ENCODE measurements around the gene PTGS1. TPM values are rescaled to one million over a fixed set of nuclear protein-coding genes. Genes with fewer than 3 reads are reported as not detected.

Gene PTGS1
- total RNA-seq, 1 donor from 2014 or later = 0.04 TPM

DNA sequence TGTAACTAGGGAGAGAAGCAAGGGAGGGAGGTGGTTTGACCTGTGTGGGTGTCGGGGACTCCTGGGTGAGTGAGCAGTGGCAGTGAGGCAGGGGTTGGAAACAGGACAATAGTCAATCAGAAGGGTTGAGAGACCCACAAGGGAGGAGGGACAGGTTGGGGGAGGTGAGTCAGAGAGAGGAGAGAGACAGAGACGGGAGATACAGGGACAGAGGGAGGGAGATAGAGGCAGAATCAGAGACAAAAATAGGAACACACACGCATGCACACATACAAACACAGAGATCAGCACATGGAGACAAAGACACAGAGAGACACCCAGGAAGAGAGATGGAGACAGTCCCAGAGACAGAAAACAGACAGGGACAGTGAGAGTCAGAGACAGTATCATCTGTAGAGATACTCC lies 39.3 kb upstream of the PTGS1 start:
- H3K27me3 ChIP-seq (ENCODE audit: control insufficient read depth, insufficient read depth, low read length) = peaks cover 3% of the 10 kb centered on the region
- TF ChIP-seq CTCF (IDR thresholded peaks at IDR 0.05; ENCODE audit: insufficient read depth, low read length, poor library complexity, severe bottlenecking) = no peak
- no peaks in the 10 kb centered on the region for H3K36me3 ChIP-seq (ENCODE audit: control insufficient read depth, insufficient read depth, low read length)
- no peak overlapping the region for H3K4me3 ChIP-seq (ENCODE audit: low read depth, low read length)
- no peak for DNase-seq (ENCODE audit: low read depth)

GRCh38 chr9:122332083-122332482 lies 38.7 kb upstream of the PTGS1 start:
- H3K36me3 ChIP-seq (ENCODE audit: control insufficient read depth, insufficient read depth, low read length) = no peaks in the 10 kb centered on the region
- no peak for TF ChIP-seq CTCF (IDR thresholded peaks at IDR 0.05; ENCODE audit: insufficient read depth, low read length, poor library complexity, severe bottlenecking)
- H3K4me3 ChIP-seq (ENCODE audit: low read depth, low read length) = no peak overlapping the region
- no peak for DNase-seq (ENCODE audit: low read depth)
- H3K27me3 ChIP-seq (ENCODE audit: control insufficient read depth, insufficient read depth, low read length) = peaks cover 9% of the 10 kb centered on the region

DNA sequence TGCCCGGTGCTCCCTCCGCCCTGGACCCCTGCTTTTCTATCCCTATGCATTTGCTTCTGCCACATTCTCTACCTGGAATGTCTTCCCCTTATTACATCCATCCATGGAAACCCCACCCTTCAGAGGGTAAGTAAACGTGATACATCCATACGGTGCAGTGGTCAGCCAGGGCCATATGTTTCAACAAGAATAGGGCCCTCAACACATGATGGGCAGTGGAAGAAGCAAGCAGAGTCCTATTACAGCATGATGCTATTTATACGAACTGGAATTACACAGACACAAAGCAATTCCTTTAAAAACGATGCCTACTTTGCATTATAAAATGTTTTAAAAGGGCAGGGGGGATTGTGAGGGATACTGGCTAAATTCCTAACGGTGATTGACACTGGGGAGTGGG lies 38.2 kb upstream of the PTGS1 start:
- Histone ChIP-seq H3K27me3 (ENCODE audit: control insufficient read depth, insufficient read depth, low read length) (peaks cover 14% of the 10 kb centered on the region), H3K36me3 (ENCODE audit: control insufficient read depth, insufficient read depth, low read length) (no peaks in the 10 kb centered on the region), H3K4me3 (ENCODE audit: low read depth, low read length) (no peak overlapping the region)
- no peak for TF ChIP-seq CTCF (IDR thresholded peaks at IDR 0.05; ENCODE audit: insufficient read depth, low read length, poor library complexity, severe bottlenecking)
- DNase-seq (ENCODE audit: low read depth) = no peak

GRCh38 chr9:122333169-122333808 lies 37.5 kb upstream of the PTGS1 start:
- TF ChIP-seq CTCF (IDR thresholded peaks at IDR 0.05; ENCODE audit: insufficient read depth, low read length, poor library complexity, severe bottlenecking) = no peak
- no peak overlapping the region for H3K4me3 ChIP-seq (ENCODE audit: low read depth, low read length)
- no peaks in the 10 kb centered on the region for H3K36me3 ChIP-seq (ENCODE audit: control insufficient read depth, insufficient read depth, low read length)
- no peak for DNase-seq (ENCODE audit: low read depth)
- peaks cover 21% of the 10 kb centered on the region for H3K27me3 ChIP-seq (ENCODE audit: control insufficient read depth, insufficient read depth, low read length)

DNA sequence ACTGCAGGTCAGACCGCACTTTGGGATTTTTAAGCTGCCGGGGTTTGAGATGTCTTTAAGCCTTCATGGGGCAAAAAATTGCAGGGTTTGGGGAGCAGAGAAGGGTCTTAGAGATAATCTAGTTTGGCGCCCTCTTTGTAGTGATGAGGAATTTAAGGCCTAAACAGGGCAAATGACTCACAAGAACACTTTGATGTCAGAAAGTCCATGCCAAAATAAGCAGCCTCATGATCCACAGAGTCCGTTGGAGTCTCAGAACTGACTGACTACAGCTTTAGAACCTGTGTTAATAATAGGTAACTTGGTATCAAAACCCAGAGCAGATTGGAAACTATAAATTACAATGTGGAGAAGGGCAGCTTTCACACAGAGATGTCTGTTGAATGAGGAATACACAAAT lies 35.9 kb upstream of the PTGS1 start:
- DNase-seq (ENCODE audit: low read depth) = no peak
- Histone ChIP-seq H3K36me3 (ENCODE audit: control insufficient read depth, insufficient read depth, low read length) (no peaks in the 10 kb centered on the region), H3K4me3 (ENCODE audit: low read depth, low read length) (no peak overlapping the region), H3K27me3 (ENCODE audit: control insufficient read depth, insufficient read depth, low read length) (peaks cover 30% of the 10 kb centered on the region)
- no peak for TF ChIP-seq CTCF (IDR thresholded peaks at IDR 0.05; ENCODE audit: insufficient read depth, low read length, poor library complexity, severe bottlenecking)

- TF ChIP-seq CTCF (IDR thresholded peaks at IDR 0.05; ENCODE audit: insufficient read depth, low read length, poor library complexity, severe bottlenecking) = no peak
- H3K4me3 ChIP-seq (ENCODE audit: low read depth, low read length) = no peak overlapping the region
- H3K36me3 ChIP-seq (ENCODE audit: control insufficient read depth, insufficient read depth, low read length) = no peaks in the 10 kb centered on the region
- no peak for DNase-seq (ENCODE audit: low read depth)
- H3K27me3 ChIP-seq (ENCODE audit: control insufficient read depth, insufficient read depth, low read length) = peaks cover 36% of the 10 kb centered on the region
These were observed 34.6 kb upstream of the PTGS1 start for GRCh38 chr9:122336189-122336588.
